GM12872 (cell line): ENCODE results near the gene SAMHD1.

ENCODE experiments used
- CTCF ChIP-seq: IDR thresholded peaks from 3 replicates; pipeline ENCODE4 v1.5.1; 2011; ENCODE audit warnings: low read depth, mild to moderate bottlenecking, low read length, moderate library complexity; ENCODE audit not compliant: insufficient read depth

SAMHD1 gene

GRCh38 chr20:36878941-36879340, 72.6 kb downstream of the SAMHD1 start:
- no peak for TF ChIP-seq CTCF

GRCh38 chr20:36876473-36876833, 75.1 kb downstream of the SAMHD1 start:
- TF ChIP-seq CTCF = no peak

- no peak for TF ChIP-seq CTCF
These were observed 75.6 kb downstream of the SAMHD1 start, which contains the start of gene TLDC2 for GRCh38 chr20:36875702-36876472. TLDC2 (plus strand) TSS chr20:36876138; CDS start chr20:36876175, 37 bp downstream.

GRCh38 chr20:36873498-36874189, 77.9 kb downstream of the SAMHD1 start:
- no peak for TF ChIP-seq CTCF

GRCh38 chr20:36872852-36873251, 78.7 kb downstream of the SAMHD1 start:
- TF ChIP-seq CTCF = no peak

- no peak for TF ChIP-seq CTCF
These were observed 79.6 kb downstream of the SAMHD1 start for GRCh38 chr20:36871640-36872570.

- TF ChIP-seq CTCF = no peak
These were observed 84.6 kb downstream of the SAMHD1 start for GRCh38 chr20:36866681-36867495.
